IMR-90 (cell line): ENCODE measurements around the gene MRTFA.

Source experiments
- BHLHE40 ChIP-seq: fragments of 150-350 bp; IDR thresholded peaks from 2 replicates; pipeline ENCODE4 v1.6.1; 2016; ENCODE audit warnings: mild to moderate bottlenecking, low read depth, low read length
- CEBPB ChIP-seq: IDR thresholded peaks from 2 replicates; pipeline ENCODE4 v1.6.1; 2012; ENCODE audit warnings: low read depth, low read length, improper control_type of control experiment
- CTCF ChIP-seq: conservative IDR thresholded peaks from 2 replicates; pipeline ENCODE4 v1.5.1; 2012; ENCODE audit warnings: mild to moderate bottlenecking, low read depth, low read length, improper control_type of control experiment
- MAFK ChIP-seq: IDR thresholded peaks from 2 replicates; pipeline ENCODE4 v1.6.1; 2012; ENCODE audit warnings: low read depth, low read length, improper control_type of control experiment
- POLR2A ChIP-seq: IDR thresholded peaks from 2 replicates; pipeline ENCODE4 v1.6.1; 2012; ENCODE audit warnings: mild to moderate bottlenecking, low read depth, low read length
- RAD21 ChIP-seq: IDR thresholded peaks from 2 replicates; pipeline ENCODE4 v1.6.1; 2012; ENCODE audit warnings: low read length, improper control_type of control experiment
- SMC3 ChIP-seq: fragments of 150-350 bp; IDR thresholded peaks from 2 replicates; pipeline ENCODE4 v1.6.1; 2016; ENCODE audit warnings: low read depth, mild to moderate bottlenecking, antibody characterized with exemption, low read length, moderate library complexity
- USF2 ChIP-seq: fragments of 150-350 bp; IDR thresholded peaks from 2 replicates; pipeline ENCODE4 v1.6.1; 2017; ENCODE audit warnings: mild to moderate bottlenecking, antibody characterized with exemption, low read length, low read depth
- TF ChIP-seq, protein P1 (sequence below): fragments of 150-350 bp; IDR thresholded peaks from 2 replicates; pipeline ENCODE4 v1.6.1; 2016; ENCODE audit warnings: low read depth, mild to moderate bottlenecking, low read length, moderate library complexity, borderline replicate concordance

DNA sequence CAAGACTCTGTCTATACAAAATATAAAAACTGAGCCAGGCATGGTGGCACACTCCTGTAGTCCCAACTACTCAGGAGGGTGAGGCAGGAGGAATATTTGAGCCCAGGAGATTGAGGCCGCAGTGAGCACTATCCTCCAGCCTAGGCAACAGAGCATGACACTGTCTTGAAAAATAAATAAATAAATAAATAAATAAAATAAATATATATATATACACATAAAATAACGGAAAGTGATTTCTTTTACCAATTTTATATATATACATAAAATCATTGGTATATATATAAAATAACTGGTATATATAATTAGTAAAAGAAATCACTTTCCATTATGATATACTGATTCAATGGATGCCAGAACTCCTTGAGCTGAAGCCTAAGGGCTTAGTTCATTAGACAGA is 91.8 kb downstream of the MRTFA start:
- no peak for TF ChIP-seq CTCF
- no peak for TF ChIP-seq USF2
- TF ChIP-seq MAFK, result no peak
- no peak for TF ChIP-seq CEBPB
- no peak for TF ChIP-seq POLR2A
- no peak for TF ChIP-seq BHLHE40
- no peak for TF ChIP-seq RAD21
- TF ChIP-seq, protein P1, sequence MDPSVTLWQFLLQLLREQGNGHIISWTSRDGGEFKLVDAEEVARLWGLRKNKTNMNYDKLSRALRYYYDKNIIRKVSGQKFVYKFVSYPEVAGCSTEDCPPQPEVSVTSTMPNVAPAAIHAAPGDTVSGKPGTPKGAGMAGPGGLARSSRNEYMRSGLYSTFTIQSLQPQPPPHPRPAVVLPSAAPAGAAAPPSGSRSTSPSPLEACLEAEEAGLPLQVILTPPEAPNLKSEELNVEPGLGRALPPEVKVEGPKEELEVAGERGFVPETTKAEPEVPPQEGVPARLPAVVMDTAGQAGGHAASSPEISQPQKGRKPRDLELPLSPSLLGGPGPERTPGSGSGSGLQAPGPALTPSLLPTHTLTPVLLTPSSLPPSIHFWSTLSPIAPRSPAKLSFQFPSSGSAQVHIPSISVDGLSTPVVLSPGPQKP, result no peak
- TF ChIP-seq SMC3, result no peak
